ENCODE data around the gene TCP11L2. TPM values are rescaled to one million over a fixed set of nuclear protein-coding genes. Genes with fewer than 3 reads are reported as not detected.

The TCP11L2 gene
- total and polyA plus RNA-seq, 9 donors, result 8.5 to 41.7 (median 21.2) TPM

GRCh38 chr12:106296179-106296877 is 6.2 kb upstream of the TCP11L2 start:
- H3K9me3 ChIP-seq, result no peaks in the 10 kb centered on the region
- no peak overlapping the region for H3K27ac ChIP-seq
- no peak overlapping the region for H3K4me3 ChIP-seq
- WGBS, 3 donors, result 88 to 91% (median 90%) methylated on average over 8 of the region's 8 CpGs
- DNase-seq, result no peak
- intact Hi-C loops (cut with DNase I), result no loop called here
- H3K36me3 ChIP-seq, result no peaks in the 10 kb centered on the region
- no peak for TF ChIP-seq EP300 (IDR thresholded peaks at IDR 0.05)
- TF ChIP-seq POLR2A (IDR thresholded peaks at IDR 0.05), result no peak
- no peak for TF ChIP-seq CTCF (IDR thresholded peaks at IDR 0.05)
- H3K27me3 ChIP-seq, result no peaks in the 10 kb centered on the region
- no peaks in the 10 kb centered on the region for H3K4me1 ChIP-seq (ENCODE audit: insufficient read depth)

- no peak for TF ChIP-seq CTCF (IDR thresholded peaks at IDR 0.05)
- TF ChIP-seq EP300 (IDR thresholded peaks at IDR 0.05), result no peak
- no peak for TF ChIP-seq POLR2A (IDR thresholded peaks at IDR 0.05)
- no peaks in the 10 kb centered on the region for H3K27me3 ChIP-seq
- intact Hi-C loops (cut with DNase I), result no loop called here
- no peaks in the 10 kb centered on the region for H3K36me3 ChIP-seq
- H3K9me3 ChIP-seq, result no peaks in the 10 kb centered on the region
- no peak overlapping the region for H3K4me3 ChIP-seq
- WGBS, 3 donors, result 81 to 86% (median 81%) methylated on average over 3 of the region's 3 CpGs
- no peak overlapping the region for H3K27ac ChIP-seq
- no peaks in the 10 kb centered on the region for H3K4me1 ChIP-seq (ENCODE audit: insufficient read depth)
- no peak for DNase-seq
Measured at GRCh38 chr12:106297075-106297474, 5.5 kb upstream of the TCP11L2 start.

- H3K27me3 ChIP-seq, result no peaks in the 10 kb centered on the region
- no peak overlapping the region for H3K27ac ChIP-seq
- no peaks in the 10 kb centered on the region for H3K4me1 ChIP-seq (ENCODE audit: insufficient read depth)
- DNase-seq, result no peak
- no peaks in the 10 kb centered on the region for H3K9me3 ChIP-seq
- intact Hi-C loops (cut with DNase I), result no loop called here
- H3K4me3 ChIP-seq, result no peak overlapping the region
- no peak for TF ChIP-seq EP300 (IDR thresholded peaks at IDR 0.05)
- no peak for TF ChIP-seq CTCF (IDR thresholded peaks at IDR 0.05)
- no peak for TF ChIP-seq POLR2A (IDR thresholded peaks at IDR 0.05)
- H3K36me3 ChIP-seq, result no peaks in the 10 kb centered on the region
Measured at GRCh38 chr12:106297681-106298080, 4.9 kb upstream of the TCP11L2 start.

- DNase-seq, result no peak
- no peak overlapping the region for H3K27ac ChIP-seq
- H3K4me3 ChIP-seq, result no peak overlapping the region
- H3K27me3 ChIP-seq, result no peaks in the 10 kb centered on the region
- H3K36me3 ChIP-seq, result no peaks in the 10 kb centered on the region
- WGBS, 3 donors, result 34 to 42% (median 38%) methylated on average over 4 of the region's 4 CpGs
- intact Hi-C loops (cut with DNase I), result no loop called here
- TF ChIP-seq CTCF (IDR thresholded peaks at IDR 0.05) (no peak), POLR2A (IDR thresholded peaks at IDR 0.05) (no peak), EP300 (IDR thresholded peaks at IDR 0.05) (no peak)
- peaks cover 4% of the 10 kb centered on the region for H3K4me1 ChIP-seq (ENCODE audit: insufficient read depth)
- H3K9me3 ChIP-seq, result no peaks in the 10 kb centered on the region
Measured at GRCh38 chr12:106299202-106299774, 3.2 kb upstream of the TCP11L2 start.

All from ovary (tissue), 9 donors.